ENCODE results near the gene NCL.
"Not testable (repeated sequence)": the region's sequence is repeated elsewhere in the genome, so short reads cannot be mapped to it uniquely, and the experiment has no call there.

NCL gene

DNA sequence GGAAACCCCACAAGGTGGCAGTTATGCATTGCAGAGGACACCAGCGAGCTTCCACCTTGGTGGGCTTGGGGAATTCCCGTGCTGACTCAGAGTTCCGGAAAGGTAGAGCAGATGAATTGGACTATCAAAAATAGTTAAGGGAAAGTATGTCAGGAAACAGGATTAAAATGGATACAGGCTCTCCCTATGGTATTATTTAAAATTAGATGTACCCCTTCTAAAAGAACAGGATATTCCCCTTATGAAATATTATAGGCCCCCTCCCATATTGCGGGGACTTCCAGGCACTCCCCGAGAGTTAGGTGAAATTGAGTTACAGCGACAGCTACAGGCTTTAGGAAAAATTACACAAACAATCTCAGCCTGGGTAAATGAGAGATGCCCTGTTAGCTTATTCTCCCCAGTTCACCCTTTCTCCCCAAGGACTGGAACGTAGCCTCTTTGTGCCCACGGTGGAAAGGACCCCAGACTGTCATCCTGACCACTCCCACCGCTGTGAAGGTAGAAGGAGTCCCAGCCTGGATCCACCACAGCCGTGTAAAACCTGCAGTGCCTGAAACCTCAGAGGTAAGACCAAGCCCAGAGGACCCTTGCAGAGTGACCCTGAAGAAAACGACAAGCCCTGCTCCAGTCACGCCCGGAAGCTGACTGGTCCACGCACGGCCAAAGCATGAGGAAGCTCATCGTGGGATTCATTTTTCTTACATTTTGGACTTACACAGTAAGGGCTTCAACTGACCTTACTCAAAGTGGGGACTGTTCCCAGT, 58.5 kb downstream of the NCL start:
- not testable (repeated sequence) for DNase-seq (ENCODE audit: low spot score)

DNA sequence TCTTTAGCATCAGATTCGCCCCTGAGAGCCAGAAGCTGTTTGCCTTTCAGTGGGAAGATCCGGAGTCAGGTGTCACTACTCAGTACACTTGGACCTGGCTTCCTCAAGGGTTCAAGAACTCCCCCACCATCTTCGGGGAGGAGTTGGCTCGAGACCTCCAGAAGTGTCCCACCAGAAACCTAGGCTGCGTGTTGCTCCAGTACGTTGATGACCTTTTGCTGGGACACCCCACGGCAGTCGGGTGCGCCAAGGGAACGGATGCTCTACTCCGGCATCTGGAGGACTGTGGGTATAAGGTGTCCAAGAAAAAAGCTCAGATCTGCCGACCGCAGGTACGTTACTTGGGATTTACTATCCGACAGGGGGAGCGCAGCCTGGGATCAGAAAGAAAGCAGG, 60.1 kb downstream of the NCL start:
- not testable (repeated sequence) for DNase-seq (ENCODE audit: low spot score)

All from AG08395 (cell line).